ENCODE measurements around the gene ASTN2. TPM values are rescaled to one million over a fixed set of nuclear protein-coding genes. Genes with fewer than 3 reads are reported as not detected.

The ASTN2 gene
- total and polyA plus RNA-seq, 2 experiments from 2014 or later: 7.0 to 24.6 TPM

- Histone ChIP-seq H3K4me3 (no peak overlapping the region), H3K4me2 (no peak overlapping the region), H3F3A (replicated peaks; ENCODE audit: low read depth) (no peaks in the 10 kb centered on the region), H2AFZ (no peak overlapping the region), H3K27me3 (ENCODE audit: insufficient read depth) (no peaks in the 10 kb centered on the region), H3K27ac (ENCODE audit: low read depth) (no peak overlapping the region), H3K36me3 (ENCODE audit: insufficient read depth) (no peaks in the 10 kb centered on the region; the same call in 1 of the 2 replicates), H3K4me1 (ENCODE audit: insufficient read depth) (no peaks in the 10 kb centered on the region), H3K9me2 (ENCODE audit: insufficient read depth) (no peaks in the 10 kb centered on the region), H4K20me1 (replicated peaks; ENCODE audit: insufficient read depth) (no peaks in the 10 kb centered on the region), H3K79me2 (replicated peaks; ENCODE audit: insufficient read depth) (no peaks in the 10 kb centered on the region)
- Mint-ChIP-seq H3K36me3 (ENCODE audit: low read depth) (peaks cover 14% of the 10 kb centered on the region; the same call in 2 of the 3 replicates), H3K4me1 (no peaks in the 10 kb centered on the region), H3K9me3 (no peaks in the 10 kb centered on the region), H3K27ac (no peak overlapping the region; the same call in 1 of the 2 replicates), H3K4me3 (no peak overlapping the region), H3K27me3 (ENCODE audit: insufficient read depth, low read depth, poor library complexity) (no peaks in the 10 kb centered on the region)
- ATAC-seq: no peak
- DNase-seq (ENCODE audit: low spot score): no peak
- no peak for TF ChIP-seq JUNB (IDR thresholded peaks at IDR 0.05; ENCODE audit: unreplicated experiment)
- no peak for TF ChIP-seq NANOG (IDR thresholded peaks at IDR 0.05; ENCODE audit: borderline replicate concordance)
- no peak for TF ChIP-seq EZH2phosphoT487 (IDR thresholded peaks at IDR 0.05; ENCODE audit: unreplicated experiment)
- no peak for TF ChIP-seq CTCF (conservative IDR thresholded peaks at IDR 0.05; ENCODE audit: low read depth in 2 of 2)
- no peak for TF ChIP-seq ZNF331 (CRISPR knock-in tag; IDR thresholded peaks at IDR 0.05; ENCODE audit: low read depth)
- no peak for TF ChIP-seq ZNF462 (CRISPR knock-in tag; IDR thresholded peaks at IDR 0.05)
- no peak for TF ChIP-seq ETS1 (IDR thresholded peaks at IDR 0.05)
- TF ChIP-seq EZH2 (IDR thresholded peaks at IDR 0.05; ENCODE audit: low read depth, unreplicated experiment): no peak
- TF ChIP-seq CREB1 (CRISPR knock-in tag; IDR thresholded peaks at IDR 0.05; ENCODE audit: low read depth): no peak
- no peak for TF ChIP-seq STAT1 (IDR thresholded peaks at IDR 0.05; ENCODE audit: unreplicated experiment)
- no peak for TF ChIP-seq POLR2AphosphoS5 (IDR thresholded peaks at IDR 0.05; ENCODE audit: low read depth)
- no peak for TF ChIP-seq ZNF114 (CRISPR knock-in tag; IDR thresholded peaks at IDR 0.05)
- TF ChIP-seq REST (IDR thresholded peaks at IDR 0.05; ENCODE audit: unreplicated experiment): no peak
Measured at GRCh38 chr9:116442528-116442927, 972.3 kb downstream of the ASTN2 start.

Measured in GM23338 (cell line).